ENCODE measurements around the gene AQP2.

GRCh38 chr12:49987625-49988303, 37.2 kb downstream of the AQP2 start:
- TF ChIP-seq CTCF (IDR thresholded peaks at IDR 0.05): no peak
- no peak for TF ChIP-seq SIN3A (IDR thresholded peaks at IDR 0.05; ENCODE audit: borderline replicate concordance, insufficient read depth, low read depth, low read length)
- no peak for TF ChIP-seq POLR2AphosphoS5 (IDR thresholded peaks at IDR 0.05; ENCODE audit: low read depth, low read length)

Measured in Panc1 (cell line).